ENCODE measurements around the gene DBNDD1.
"Not testable (repeated sequence)": the region's sequence is repeated elsewhere in the genome, so short reads cannot be mapped to it uniquely, and the experiment has no call there.

Gene DBNDD1

GRCh38 chr16:90018652-90019542 lies at the start of gene DBNDD1:
Gene DBNDD1, minus strand, starts transcription at chr16:90019456. Its CDS starts 115 bp downstream, at chr16:90019341.
- no peak for TF ChIP-seq CTCF (IDR thresholded peaks at IDR 0.05; ENCODE audit: insufficient read depth, low read depth, low read length, missing control alignments)
- H3K4me3 ChIP-seq (ENCODE audit: low read depth, low read length) = peak within 1 kb of the TSS; percentile 51
- no peak for DNase-seq (ENCODE audit: low read depth)

DNA sequence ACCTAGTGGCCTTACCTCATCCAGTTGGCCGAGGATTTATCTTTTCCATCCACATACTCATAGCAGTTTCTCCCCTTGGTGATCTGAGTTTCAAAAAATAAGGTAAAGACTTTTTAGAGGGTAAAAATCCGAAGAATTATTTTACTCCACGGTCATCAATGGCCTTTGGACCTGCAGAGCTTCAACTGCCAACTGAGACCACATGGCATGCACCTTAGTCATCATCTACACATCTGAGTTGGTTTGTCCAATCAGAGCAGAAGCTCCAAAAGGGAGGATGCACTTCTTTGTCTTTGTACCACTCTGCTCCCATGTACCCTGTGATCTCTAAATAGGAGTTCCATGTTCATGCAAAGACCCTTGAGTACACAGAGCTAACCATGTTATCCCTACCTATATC lies 42.2 kb upstream of the DBNDD1 start:
- no peak for DNase-seq (ENCODE audit: low read depth)
- H3K4me3 ChIP-seq (ENCODE audit: low read depth, low read length) = no peak overlapping the region
- TF ChIP-seq CTCF (IDR thresholded peaks at IDR 0.05; ENCODE audit: insufficient read depth, low read depth, low read length, missing control alignments) = no peak

- peak; percentile 48 for DNase-seq (ENCODE audit: low read depth)
- no peak overlapping the region for H3K4me3 ChIP-seq (ENCODE audit: low read depth, low read length)
- TF ChIP-seq CTCF (IDR thresholded peaks at IDR 0.05; ENCODE audit: insufficient read depth, low read depth, low read length, missing control alignments) = no peak
These were observed 38.5 kb upstream of the DBNDD1 start for GRCh38 chr16:90057738-90058173.

DNA sequence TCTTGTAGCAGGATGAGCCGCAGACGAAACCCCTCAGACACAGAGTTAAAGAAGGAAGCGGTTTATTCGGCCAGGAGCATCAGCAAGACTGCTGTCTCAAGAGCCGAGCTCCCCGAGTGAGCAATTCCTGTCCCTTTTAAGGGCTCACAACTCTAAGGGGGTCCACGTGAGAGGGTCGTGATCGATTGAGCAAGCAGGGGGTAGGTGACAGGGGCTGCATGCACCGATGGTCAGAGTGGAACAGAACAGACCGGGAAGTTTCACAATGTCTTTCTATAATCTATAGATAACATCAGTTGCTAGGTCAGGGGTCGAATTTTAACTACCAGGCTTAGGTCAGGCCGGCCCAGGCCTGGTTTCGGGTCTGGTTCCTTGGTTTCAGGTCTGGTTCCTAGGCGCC lies 37.3 kb upstream of the DBNDD1 start:
- DNase-seq (ENCODE audit: low read depth); H3K4me3 ChIP-seq (ENCODE audit: low read depth, low read length): not testable (repeated sequence)

DNA sequence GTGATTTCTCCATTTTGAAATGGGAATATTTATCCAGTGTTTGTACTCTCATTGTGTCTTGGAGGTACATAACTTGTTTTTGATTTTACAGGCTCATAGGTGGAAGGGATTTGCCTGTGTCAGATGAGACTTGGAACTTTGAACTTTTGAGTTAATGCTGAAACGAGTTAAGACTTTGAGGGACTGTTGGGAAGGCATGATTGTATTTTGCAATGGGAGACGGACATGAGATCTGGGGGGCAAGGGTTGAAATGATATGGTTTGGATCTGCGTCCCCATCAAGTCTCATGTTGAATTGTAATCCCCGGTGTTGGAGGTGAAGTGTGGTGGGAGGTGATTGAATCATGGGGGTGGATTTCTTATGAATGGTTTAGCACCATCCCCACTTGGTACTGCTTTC lies 36.1 kb upstream of the DBNDD1 start:
- TF ChIP-seq CTCF (IDR thresholded peaks at IDR 0.05; ENCODE audit: insufficient read depth, low read depth, low read length, missing control alignments) = no peak
- DNase-seq (ENCODE audit: low read depth) = no peak
- H3K4me3 ChIP-seq (ENCODE audit: low read depth, low read length) = no peak overlapping the region

DNA sequence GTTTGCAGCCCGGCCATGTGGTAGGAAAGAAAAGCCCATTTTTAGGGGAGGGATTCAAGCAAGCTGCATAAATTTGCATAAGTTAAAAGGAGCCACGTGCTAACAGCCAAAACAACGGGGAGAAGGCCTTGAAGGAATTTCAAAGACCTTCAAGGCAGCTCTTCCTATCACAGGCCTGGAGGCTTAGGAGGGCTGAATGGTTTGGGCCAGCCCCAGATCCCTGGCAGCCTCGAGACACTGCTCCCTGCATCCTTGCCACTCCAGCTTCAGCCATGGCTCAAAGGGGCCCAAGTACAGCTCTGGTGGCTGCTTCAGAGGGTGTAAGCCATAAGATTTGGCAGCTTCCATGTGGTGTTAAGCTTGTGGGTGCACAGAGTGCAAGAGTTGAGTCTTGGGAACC lies 35.3 kb upstream of the DBNDD1 start:
- no peak for TF ChIP-seq CTCF (IDR thresholded peaks at IDR 0.05; ENCODE audit: insufficient read depth, low read depth, low read length, missing control alignments)
- no peak for DNase-seq (ENCODE audit: low read depth)
- H3K4me3 ChIP-seq (ENCODE audit: low read depth, low read length) = no peak overlapping the region

DNA sequence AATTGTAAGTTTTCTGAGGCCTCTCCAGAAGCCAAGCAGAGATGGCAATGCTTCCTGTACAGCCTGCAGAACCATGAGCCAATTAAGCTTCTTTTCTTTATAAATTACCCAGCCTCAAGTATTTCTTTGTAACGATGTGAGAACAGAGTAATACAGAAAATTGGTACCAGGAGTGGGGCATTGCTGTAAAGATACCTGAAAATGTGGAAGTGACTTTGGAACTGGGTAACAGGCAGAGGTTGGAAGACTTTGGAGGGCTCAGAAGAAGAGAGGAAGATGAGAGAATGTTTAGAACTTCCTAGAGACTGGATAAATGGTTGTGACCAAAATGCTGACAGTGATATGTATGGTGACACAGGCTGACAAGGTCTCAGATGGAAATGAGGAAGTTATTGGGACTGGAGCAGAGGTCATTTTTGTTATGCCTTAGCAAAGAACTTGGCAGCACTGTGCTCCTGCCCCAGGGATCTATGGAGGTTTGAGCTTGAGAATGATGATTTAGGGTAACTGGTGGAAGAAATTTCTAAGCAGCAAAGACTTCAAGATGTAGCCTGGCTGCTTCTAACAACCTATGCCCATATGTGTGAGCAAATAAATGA lies 34.7 kb upstream of the DBNDD1 start:
- no peak for DNase-seq (ENCODE audit: low read depth)
- no peak for TF ChIP-seq CTCF (IDR thresholded peaks at IDR 0.05; ENCODE audit: insufficient read depth, low read depth, low read length, missing control alignments)
- H3K4me3 ChIP-seq (ENCODE audit: low read depth, low read length) = no peak overlapping the region
